Measurements from ENCODE around the gene FCRL3.
"Not testable (repeated sequence)": the region's sequence is repeated elsewhere in the genome, so short reads cannot be mapped to it uniquely, and the experiment has no call there.

The FCRL3 gene

GRCh38 chr1:157700732-157701131 lies at the start of gene FCRL3:
Gene FCRL3, minus strand, starts transcription at chr1:157700769. Its CDS starts 280 bp downstream, at chr1:157700489.
- DNase-seq (ENCODE audit: low read depth) = no peak

- no peak for DNase-seq (ENCODE audit: low read depth)
Measured at GRCh38 chr1:157748262-157748817, 47.8 kb upstream of the FCRL3 start.

DNA sequence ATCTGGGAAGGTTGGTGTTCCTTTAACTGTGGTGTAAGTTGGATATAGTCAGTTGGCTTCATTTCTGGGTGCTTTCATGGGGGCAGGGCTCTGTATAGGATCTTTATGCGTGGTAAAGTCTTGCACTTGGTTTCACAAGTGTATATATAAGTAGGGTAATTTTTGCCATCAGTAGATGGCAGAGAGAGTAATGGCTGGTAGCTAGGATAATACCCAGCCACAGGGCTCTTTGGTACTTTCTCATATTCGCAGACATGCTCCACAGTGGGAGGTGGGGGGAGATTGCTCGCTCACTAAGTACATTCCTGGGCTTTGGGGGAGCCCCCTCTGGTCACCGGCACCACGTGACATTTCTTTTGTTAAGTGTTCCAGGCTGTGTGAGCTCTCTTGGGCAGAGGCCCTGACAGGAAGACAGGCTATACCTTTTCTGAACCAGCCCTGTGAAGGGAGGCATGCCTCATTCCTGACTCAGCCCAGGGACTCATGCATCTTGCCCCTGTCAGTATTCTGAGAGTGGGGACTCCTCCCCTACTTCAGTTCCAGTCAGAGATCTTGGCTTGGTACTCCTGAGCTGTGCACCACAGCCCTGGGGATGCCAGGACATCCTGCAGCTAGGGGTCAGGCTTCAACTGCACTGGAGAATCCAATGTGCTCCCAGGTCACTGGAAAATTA lies 38.8 kb upstream of the FCRL3 start:
- no peak for DNase-seq (ENCODE audit: low read depth)

DNA sequence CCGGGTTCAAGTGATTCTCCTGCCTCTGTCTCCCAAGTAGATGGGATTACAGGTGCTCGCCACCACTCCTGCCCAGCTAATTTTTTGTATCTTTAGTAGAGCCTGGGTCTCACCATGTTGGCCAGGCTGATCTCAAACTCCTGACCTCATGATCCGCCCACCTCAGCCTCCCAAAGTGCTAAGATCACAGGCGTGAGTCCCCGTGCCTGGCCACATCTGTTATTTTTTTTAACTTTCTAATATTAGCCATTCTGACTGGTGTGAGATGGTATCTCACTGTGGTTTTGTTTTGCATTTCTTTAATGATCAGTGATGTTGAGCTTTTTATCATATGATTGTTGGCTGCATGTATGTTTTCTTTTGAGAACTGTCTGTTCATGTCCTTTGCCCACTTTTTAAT lies 35.4 kb upstream of the FCRL3 start:
- not testable (repeated sequence) for DNase-seq (ENCODE audit: low read depth)

GRCh38 chr1:157734321-157734720 lies 33.8 kb upstream of the FCRL3 start:
- DNase-seq (ENCODE audit: low read depth) = no peak

DNA sequence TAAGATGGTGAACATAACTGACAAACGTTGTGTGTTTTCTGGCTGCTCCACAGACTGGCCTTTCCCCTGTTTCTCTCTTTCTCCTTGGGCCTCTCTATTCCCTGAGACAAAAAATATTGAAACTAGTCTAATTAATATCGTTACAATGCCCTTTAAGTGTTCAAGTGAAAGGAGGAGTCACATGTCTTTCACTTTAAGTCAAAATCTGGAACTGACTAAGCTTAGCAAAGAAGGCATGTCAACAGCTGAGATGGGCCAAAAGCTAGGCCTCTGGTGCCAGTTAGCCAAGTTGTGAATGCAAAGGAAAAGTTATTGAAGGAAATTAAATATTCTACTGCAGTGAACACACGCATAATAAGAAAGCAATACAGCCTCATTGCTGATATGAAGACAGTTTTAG lies 32.2 kb upstream of the FCRL3 start:
- DNase-seq (ENCODE audit: low read depth) = no peak

DNA sequence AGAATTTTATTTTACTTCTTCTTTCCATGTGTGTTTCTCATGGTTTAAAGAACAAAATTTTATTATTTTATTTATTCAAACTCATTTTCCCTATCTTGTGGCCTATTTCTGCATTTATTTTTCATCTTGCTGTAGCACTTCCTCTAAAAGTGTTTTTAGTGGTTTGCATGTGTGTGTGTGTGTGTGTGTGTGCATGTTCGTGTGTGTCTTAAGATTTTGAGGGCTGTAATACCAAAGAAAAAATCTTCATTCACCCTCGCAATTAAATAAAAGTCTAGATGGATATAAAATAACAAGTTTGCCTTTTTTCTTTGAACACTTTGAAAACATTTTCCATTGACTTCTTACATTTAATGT lies 24.6 kb upstream of the FCRL3 start:
- DNase-seq (ENCODE audit: low read depth) = no peak

GRCh38 chr1:157724537-157725220 lies 24.1 kb upstream of the FCRL3 start:
- DNase-seq (ENCODE audit: low read depth) = no peak

- DNase-seq (ENCODE audit: low read depth) = no peak
Measured at GRCh38 chr1:157723157-157723556, 22.6 kb upstream of the FCRL3 start.

DNA sequence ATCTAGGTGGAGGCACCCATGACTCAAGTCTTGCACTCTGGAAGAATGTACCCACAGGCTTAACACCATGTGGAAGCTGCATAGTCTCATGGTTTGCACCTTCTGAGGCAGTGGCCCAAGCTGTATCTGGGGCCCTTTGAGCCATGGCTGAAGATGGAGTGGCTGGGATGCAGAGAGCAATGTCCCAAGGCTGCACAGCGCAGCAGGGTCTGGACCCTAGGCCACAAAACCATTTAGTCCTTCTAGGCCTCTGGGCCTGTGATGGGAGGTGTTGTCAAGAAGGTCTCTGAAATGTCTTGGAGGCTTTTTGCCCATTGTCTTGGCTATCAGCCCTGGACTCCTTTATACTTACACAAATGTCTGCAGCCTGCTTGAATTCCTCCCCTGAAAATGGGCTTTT lies 21.4 kb upstream of the FCRL3 start:
- DNase-seq (ENCODE audit: low read depth) = no peak

DNA sequence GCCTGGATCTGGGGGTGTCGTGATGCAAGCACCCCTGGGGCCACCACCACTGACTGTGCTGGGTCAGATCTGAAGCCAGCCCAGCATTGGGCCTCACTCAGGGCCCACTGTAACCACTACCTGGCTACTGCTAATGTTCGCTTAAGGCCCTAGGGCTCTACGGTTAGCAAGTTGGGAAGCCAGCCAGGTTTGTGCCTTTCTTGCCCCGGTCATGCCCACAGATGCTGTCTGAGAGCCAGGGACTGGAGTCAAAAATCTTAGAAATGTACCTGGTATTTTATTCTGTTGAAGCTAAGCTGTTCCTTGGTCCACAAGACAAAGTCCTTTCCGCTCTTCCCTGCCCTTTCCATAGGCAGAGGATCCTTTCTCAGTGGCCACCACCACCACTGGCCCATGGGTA lies 15.2 kb upstream of the FCRL3 start:
- no peak for DNase-seq (ENCODE audit: low read depth)

- DNase-seq (ENCODE audit: low read depth) = no peak
Measured at GRCh38 chr1:157711802-157712201, 11.2 kb upstream of the FCRL3 start.

GRCh38 chr1:157704878-157705277 lies 4.3 kb upstream of the FCRL3 start:
- DNase-seq (ENCODE audit: low read depth) = no peak

DNA sequence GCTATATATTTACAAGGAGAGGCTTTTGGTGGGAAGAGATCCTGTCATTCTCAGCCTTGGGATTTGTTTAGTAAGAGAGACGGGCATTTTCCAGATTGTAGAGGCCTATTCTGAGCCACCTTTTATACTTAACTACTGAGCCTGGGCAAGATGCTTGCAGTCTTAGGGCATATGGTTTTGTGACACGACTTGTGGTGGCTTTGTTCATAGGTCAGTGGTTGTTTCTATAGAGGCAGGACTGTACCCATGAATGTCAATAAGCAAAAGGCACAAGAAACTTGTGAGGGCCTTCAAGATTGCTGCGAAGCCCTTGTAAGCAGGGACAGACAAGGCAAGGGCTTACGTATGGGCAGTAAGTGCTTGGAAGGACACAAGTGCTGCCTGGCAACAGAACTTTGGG lies 3.4 kb upstream of the FCRL3 start:
- no peak for DNase-seq (ENCODE audit: low read depth)

- DNase-seq (ENCODE audit: low read depth) = no peak
Measured at GRCh38 chr1:157702308-157702825, 1.8 kb upstream of the FCRL3 start.

DNA sequence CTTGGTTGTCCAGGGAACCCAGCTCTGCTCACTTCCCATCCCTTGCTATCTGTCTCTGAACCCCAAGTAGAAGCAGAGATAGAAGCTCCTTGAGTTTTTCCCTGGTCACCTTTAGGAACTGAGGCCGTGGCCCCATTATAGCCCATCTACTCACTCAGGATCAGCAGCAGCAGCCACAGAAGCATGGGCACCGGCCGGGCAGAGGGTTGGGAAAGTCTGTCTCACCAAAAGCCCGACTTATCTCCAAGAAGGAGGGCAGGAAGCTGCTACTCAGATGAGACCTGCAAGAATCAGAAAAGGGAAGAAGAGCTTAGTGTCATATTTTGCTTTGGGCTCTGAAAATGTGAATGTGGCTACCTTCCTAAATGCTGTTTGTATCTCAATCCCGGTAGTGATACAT lies 264 bp downstream of the FCRL3 start:
- no peak for DNase-seq (ENCODE audit: low read depth)

DNA sequence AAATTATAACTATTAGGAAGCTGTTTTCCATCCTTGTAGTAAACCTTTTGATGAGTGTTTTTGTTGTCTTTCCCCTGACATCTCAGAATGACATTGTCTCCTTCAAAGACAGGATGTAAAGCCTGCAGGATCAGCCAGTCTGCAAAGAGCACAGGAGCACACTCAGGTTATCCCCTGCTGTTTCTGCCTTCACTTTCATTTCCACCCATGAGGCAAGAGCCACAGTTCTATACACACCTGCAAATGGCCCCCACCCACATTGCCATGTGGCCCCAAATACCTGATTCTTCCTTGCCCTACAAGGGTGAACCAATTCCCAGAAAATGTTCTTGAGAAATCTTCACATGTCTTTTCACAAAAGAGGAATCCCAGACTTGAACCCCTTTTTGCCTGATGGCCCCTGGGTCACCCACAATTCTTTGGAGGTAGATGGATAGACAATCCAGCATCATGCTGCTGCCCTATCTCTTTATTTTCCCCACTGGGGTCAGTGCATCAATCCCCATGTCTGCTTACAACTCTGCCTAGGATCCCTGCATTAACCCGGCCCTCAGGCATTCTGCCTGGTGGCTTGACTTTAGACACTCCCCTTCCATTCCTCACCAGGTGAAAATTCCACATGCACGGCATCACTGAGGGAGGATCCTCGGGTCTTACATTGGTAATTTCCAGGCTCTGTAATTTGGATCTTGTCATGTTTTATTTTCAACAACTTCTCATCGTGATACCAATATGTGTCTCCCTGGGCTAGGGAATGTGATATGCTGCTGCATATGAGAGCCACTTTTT lies 2.6 kb downstream of the FCRL3 start:
- no peak for DNase-seq (ENCODE audit: low read depth)

GRCh38 chr1:157696966-157697628 lies 3.5 kb downstream of the FCRL3 start:
- no peak for DNase-seq (ENCODE audit: low read depth)

DNA sequence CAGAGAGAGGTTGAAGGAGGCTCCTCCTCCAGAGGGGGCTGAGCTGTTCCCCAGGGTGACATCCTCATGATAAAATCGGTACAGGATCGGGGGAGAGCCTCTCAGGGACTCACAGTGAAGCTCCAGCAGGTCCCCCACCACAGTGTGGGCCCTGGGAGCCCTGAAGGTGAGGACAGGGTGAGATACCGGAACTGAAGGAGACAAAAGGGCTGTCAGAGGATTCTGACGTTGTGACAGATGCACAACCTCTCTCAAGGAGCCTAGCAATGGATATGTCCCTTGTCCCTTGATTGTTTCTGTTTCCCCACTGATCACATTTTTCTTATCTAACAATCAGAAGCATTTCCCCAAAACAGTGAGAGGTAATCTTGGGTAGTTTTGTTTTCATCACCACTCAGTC lies 5.2 kb downstream of the FCRL3 start:
- DNase-seq (ENCODE audit: low read depth) = no peak

DNA sequence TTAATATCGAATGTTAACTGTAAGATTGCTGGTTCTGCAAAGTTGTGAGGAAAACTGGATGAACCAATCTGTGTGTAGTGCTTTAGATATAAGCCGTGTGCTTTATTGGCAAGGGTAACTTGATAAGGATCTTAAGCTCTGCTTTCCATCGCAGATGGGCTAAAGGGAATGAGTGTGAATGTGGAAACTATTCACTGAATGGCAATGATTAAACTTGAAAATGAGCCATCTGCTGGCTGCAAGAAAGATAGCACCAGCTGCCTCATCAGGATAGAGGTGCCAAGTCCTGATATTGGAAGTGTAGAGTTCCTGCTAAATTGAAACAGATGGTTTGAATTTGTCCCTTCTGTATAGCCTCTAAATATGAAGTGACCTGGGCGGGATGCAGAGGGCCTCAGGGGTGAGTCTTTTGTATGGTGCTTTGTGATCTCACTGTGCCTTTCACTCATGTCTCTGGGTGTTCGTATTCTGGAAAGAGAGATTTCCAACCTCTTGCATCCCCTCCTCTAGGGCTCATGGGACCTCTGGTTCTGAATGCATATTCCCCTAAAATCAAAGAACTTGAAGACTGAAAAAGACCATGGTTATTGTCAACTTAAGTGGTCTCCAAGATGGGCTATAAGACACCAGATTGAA lies 9.2 kb downstream of the FCRL3 start:
- peak; percentile 14 for DNase-seq (ENCODE audit: low read depth)

DNA sequence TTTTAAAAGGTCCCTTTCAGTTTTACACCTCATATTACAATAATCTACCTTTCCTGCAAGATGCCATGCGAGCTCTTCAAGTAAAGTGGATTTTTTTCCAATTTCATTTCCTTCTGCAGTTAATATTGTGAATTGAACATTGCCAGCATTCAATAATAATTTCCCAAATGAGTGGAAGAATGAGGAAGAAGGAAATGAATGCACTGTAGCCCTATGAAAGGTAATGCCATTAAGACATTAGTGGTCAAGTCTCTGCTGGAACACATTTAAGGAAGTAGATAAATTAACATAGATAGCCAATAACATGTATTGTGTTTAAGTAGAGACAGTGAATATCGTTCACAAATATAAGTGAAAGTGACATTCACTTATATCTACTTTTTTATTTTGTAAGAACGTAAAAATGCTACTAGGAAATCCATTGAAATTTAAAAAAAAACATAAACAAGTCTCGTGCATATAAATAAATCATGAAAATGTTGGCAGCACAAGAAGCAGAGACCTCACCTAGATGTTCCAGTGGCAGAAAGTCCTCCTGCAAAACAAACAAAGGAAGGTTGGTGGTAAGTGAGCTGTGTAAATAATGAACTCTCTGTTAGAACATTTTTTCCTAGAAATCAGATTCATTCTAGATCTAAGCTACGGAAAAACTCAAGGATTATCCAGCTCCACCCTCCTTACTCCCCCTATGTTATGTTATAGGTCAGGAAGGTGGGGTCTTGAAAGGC lies 17.7 kb downstream of the FCRL3 start:
- DNase-seq (ENCODE audit: low read depth) = no peak
